Vagina (tissue), 2 donors: Measurements from ENCODE around the gene LIN37.

Source experiments
- POLR2A ChIP-seq, 2 donors: fragments of 450-650 bp; IDR thresholded peaks; one replicate each; pipeline ENCODE4 v1.6.1; 2017; ENCODE audit warnings: antibody characterized with exemption in 2 of 2, mild to moderate bottlenecking in 2 of 2, moderate library complexity in 2 of 2
- POLR2AphosphoS5 ChIP-seq, 2 donors: sonication (generic); formaldehyde crosslinking; IDR thresholded peaks; one replicate each; pipeline ENCODE4 v1.9.0; 2017; ENCODE audit warnings: antibody characterized with exemption in 2 of 2, mild to moderate bottlenecking in 2 of 2, low read depth in 1 of 2; ENCODE audit not compliant: insufficient read depth in 1 of 2
- TF ChIP-seq, protein P1 (sequence below), 3 experiments: fragments of 450-650 bp in 2 of 3; fragments of 200-600 bp in 1 of 3; sonication (generic) in 1 of 3; IDR thresholded peaks; one replicate each; pipeline ENCODE4 v1.5.1; 2017 to 2019; ENCODE audit warnings: antibody characterized with exemption in 3 of 3, mild to moderate bottlenecking in 2 of 3, moderate library complexity in 2 of 3

DNA sequence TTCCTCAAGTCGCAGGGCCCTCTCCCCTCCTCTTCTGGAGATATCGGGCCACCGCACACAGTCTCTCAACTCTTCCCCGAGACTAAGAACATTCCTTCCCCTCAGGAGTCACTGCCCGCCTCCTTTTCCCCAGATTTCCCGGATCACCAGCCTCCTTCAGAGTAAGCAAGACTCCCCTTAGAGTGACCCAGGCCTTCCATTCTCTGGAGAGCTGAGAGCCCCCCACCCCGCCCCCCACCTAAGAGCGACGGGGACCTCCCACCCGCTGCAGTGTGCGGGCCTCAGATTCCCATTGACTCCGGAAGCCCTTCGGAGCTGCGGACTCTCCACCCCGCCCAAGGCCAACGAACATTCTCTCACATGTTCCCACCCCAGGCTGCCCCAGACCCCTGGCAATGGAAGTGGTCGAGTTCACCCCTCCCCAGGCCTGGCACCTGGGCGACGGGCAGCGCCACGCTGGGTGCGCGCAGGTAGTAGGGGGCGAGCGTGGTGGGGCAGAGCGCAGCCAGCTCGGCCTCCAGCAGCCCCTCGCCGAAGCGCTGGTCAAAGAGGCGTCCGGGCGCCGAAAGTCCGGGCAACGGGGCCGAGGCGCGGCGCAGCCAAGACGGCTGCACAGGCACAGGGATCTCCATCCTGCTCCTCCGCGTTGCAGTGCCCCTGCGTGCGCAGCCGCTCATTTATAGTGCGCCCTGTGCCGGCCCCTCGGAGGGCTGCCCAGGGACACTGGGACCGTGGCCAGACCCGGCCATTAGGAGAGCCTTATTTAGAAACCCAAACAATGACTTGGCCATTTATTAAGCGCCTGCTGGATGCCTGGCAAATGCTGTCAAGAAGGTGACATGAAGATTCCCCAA is 8.2 kb downstream of the LIN37 start, which contains the start of gene HSPB6:
- TF ChIP-seq, protein P1, sequence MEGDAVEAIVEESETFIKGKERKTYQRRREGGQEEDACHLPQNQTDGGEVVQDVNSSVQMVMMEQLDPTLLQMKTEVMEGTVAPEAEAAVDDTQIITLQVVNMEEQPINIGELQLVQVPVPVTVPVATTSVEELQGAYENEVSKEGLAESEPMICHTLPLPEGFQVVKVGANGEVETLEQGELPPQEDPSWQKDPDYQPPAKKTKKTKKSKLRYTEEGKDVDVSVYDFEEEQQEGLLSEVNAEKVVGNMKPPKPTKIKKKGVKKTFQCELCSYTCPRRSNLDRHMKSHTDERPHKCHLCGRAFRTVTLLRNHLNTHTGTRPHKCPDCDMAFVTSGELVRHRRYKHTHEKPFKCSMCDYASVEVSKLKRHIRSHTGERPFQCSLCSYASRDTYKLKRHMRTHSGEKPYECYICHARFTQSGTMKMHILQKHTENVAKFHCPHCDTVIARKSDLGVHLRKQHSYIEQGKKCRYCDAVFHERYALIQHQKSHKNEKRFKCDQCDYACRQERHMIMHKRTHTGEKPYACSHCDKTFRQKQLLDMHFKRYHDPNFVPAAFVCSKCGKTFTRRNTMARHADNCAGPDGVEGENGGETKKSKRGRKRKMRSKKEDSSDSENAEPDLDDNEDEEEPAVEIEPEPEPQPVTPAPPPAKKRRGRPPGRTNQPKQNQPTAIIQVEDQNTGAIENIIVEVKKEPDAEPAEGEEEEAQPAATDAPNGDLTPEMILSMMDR (IDR thresholded peaks at IDR 0.05), result no peak
- TF ChIP-seq POLR2AphosphoS5 (IDR thresholded peaks at IDR 0.05; ENCODE audit: insufficient read depth in 1 of 2, low read depth in 1 of 2), result peak in 1 of 2 donors; percentile 92
- peak in 1 of 2 donors; percentile 50 for TF ChIP-seq POLR2A (IDR thresholded peaks at IDR 0.05)
